NCI-H1048 (cell line): ENCODE data around the gene PARP12.

Source experiments
- DNase-seq: peaks from one replicate; lab custom pipeline; 2025; lab: John Stamatoyannopoulos, UW

PARP12 gene

DNA sequence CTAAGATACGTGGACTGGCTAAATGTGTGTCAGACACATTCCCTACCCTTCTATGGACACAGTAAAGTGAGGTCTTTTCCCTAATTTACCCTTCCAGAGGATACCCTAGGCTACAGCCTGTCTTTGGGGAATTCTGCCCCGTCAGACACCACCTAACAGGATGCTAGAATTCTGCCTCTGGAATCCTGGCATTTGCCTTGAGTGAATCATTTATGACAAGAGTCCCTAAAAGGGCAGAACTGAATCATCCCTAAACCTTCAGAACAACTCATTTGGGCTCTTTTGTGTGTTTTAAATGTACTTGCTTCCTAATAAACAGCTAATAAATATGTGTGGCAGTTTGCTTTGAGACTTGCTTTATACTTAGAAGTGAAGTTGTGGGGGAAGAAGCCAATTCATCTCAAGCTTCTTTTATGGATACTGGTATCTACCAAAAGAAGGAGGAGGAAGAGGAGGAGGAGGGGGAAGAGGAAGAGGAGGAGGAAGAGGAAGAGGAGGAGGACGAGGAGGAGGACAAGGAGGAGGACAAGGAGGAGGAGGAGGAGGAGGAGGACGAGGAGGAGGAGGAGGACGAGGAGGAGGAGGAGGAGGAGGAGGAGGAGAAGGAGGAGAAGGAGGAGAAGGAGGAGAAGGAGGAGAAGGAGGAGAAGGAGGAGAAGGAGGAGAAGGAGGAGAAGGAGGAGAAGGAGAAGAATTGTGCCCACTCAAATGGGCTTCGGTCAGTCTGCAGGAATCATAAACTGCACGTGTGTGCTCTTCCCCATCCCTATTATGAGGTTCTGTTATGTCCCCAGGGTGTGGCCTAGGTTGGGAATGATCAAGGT, 27.1 kb downstream of the PARP12 start:
- DNase-seq: no peak

DNA sequence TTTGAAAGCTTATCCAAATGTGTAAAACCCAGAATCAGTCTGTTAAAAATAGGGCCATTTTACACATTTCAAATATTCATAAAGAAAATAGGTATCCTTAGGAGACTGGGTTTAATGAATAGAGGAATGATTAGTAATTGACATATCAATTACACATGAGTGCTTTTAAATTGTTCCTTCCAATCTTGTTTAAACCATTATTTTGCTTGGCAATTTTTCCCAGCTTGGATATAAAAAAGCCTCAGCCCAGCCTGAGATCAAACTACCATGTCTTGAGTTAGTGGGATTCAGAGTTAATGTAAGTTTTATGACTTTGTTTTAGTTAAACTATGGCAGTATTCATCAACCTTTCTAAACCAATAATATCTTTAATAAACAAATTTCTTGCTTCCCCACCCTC, 28.3 kb downstream of the PARP12 start:
- no peak for DNase-seq

DNA sequence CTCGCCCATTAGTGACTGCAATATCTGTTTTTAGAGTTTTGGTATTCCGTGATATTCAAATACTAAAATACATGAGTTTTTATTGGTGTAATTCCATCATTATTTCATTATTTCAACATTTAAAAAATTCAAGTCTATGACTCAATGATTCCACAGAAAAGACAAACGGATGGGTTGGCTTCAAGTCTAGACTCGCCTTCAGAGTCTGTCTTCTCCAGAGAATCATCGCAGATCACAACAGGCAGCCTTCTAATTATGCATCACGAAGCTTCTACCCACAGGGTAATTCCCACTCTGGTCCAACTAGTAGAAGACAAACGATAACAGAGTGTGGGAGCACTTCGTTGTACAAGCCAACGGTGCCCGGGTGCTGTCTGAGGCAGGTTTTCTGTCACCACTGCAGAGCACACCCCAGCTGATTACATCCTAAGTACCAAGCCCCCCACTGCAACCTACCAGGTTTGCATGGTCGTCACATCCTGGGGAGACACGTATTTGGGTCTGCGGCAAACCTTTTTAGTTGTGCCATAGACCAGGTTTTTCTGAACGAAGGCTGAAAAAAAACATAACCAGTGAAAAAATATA, 28.9 kb downstream of the PARP12 start:
- no peak for DNase-seq

DNA sequence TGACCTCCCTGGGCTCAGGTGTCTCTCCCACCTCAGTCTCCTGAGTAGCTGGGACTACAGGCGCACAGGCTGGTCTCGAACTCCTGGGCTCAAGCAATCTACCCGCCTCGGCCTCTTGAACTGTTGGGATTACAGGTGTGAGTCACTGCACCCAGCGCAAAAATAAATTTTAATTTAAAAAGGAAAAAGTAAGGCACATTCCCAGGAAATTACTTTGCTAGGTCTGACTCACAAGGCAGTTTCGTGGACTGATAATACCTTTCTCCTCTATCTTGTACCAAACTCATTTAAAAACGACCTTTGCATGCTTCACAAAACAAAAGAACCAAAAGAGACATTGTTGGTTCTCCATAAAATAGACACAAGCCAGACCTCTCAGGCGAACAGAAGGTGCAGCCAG, 29.7 kb downstream of the PARP12 start:
- DNase-seq: no peak

DNA sequence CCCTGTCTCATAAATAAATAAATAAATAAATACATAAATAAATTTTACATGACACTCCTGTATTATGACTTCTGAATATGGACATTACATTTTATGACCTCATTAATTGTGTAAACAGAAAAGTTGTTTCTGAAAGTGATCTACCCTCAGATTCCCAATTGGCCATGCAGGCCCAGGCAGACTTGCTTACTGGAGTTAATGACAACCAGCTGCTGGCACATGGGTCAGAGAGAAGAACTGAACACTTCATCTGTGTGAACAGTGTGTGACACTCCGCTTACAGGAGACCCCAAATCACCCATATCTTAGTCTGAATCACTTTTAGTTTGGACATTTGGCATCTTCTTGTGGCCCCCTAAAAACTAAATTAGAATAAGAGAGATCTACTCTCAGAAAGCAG, 31.4 kb downstream of the PARP12 start:
- DNase-seq: no peak

DNA sequence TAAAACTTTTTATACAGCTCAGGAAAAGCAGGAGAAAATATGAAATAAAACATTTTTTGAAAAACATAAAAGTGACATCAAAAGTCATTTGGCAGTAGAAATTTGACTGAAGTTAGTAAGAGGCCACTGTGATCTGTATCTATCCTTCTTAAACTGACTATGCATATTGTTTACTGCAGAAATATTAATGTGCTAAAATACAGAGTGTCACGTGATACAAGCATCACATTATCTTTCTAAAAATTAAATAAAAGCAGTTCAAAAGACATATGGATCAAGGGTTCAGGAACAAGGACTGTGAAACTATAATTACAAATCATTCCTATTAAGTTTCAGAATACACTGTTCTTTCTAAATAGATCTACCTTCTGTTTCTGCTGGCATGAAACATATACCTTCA, 33.7 kb downstream of the PARP12 start:
- no peak for DNase-seq

DNA sequence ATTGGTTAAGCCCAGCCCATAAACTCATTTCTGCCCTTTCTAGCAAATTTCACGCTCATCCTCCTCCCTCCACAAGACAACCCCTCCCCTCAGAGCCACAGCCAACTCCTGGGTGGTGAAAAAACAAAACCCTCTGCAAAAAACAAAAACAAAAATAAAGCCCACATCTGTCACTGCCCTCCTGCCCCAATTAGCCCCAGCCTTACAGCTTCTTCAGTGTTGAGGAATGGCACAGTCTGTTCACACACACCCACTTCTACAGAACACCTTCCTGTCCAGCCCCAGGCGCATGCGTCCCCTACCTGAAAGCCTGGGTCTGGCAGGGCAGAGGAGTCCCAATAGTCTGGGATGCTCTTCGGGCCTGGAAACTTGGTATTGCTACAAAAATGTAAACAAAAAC, 34.4 kb downstream of the PARP12 start:
- DNase-seq: no peak

DNA sequence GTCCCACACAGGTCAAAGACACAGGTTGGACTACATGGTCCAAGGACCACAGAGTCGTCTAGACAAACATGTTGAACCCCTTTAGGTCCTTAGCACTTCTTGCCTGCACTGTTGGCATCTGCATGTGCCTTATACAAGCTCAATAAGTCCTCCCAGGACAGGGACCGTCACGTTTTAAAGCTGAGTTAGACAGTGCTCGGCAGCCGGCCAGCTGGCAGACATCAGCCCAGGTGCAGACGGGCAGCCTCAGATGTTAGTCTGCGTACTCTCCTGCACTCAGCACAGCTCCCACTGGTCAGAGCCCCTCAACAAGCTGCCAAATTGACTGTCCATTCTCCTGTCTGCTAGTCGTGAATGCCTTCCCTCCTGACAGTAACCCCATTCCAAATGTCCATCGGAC, 34.9 kb downstream of the PARP12 start:
- DNase-seq: no peak

DNA sequence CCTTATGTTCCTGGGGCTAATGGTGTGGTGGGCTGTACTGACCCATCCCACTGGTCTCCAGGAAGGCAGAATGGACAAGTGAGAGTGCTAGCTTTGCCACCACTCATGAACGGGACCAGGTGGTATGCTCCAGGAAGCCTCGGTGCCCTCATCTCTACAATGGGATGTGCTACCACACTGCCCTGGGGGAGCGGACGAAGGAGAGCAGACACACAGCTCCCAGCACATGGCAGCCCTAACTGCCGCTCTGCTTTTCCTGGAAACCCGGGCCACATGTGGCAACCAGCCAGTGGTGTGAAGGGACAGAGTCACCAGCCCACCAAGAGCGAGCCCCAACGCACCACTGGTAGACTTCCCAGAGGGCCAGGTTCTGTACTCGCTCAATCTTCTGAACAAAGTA, 35.8 kb downstream of the PARP12 start:
- DNase-seq: no peak

DNA sequence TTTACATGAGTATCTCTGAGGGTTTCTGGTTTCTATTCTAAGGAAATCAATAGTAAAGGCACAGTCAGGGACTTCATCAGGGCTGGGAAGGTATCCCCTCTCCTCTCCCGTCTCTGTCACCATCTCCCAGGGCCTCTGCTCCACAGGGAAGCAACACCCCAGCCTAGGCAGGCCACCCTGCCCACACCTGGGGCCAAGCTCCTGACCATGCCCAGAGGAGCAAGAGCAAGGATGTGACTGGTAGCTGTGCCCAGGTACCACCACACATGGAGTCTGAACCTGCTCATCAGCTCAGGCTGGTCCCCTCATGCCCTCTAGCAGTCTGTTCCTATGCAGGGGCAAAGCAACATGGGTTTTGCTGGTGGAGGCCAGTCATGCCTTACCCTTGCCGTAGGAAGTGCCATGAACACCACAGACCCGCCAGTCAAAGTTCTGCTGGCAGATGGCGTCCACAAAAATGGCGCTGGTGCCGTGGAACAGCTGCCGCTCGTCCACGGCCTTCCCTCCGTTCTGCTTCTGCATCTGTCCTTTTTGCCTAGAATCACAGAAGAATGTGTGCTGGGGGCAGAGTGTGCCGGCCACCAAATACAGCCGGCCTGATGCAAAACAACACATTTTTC, 36.8 kb downstream of the PARP12 start:
- DNase-seq: no peak

DNA sequence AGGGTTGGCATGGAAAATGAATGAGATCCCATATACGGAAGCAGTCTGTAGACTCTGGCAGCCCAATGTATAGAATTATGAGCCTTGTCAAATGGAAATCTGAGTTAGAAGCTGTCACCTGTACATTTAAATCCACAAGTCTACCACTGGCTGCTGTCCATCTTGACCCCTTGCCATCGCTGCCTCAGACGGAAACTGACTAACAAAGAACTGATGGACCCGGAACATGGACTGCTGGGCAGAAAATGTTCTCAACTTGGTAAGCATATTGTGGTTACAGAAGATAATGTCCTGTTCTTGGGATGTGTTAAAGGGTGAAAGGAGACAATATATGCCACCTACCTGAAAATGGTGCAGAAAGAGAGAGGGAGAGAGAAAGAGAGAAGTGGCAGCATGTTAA, 37.5 kb downstream of the PARP12 start:
- DNase-seq: no peak

DNA sequence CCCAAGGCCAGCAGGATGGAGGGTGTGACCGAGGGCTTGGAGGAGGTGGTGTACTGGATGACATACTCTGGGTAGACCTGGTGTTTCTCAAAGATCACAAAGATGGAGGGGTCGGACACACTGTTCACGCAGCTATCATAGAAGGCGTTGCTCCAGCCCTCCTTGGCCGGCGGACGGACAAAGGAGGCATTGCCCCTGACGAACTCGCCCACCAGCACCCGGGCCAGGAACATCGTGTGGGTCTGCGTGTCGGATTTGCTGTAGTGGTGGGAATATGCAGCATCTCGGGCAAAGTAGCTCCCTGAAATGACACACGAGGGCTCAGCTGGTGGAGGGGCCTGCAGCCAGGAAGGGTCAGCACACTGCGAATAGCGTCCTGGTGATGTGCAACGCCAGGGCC, 38.2 kb downstream of the PARP12 start:
- no peak for DNase-seq

DNA sequence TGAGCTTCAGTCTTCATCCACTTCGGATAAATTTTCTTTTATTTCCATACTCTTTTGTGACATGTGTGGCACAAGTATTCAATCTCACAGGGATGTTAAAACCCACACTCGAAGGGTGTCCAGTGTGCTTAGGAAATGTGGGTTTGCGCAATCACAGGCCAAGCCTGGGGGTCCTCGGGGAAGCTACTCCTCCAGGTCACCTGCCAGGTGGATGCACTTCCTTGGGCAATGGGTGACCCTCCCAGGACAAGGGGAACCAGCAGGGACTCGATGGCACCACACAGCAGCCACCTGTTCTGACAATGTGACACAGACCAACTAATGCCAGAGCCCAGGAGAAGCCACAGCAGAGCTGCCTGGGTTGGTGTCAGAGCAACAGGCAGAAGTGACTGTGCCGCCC, 39.0 kb downstream of the PARP12 start:
- no peak for DNase-seq

DNA sequence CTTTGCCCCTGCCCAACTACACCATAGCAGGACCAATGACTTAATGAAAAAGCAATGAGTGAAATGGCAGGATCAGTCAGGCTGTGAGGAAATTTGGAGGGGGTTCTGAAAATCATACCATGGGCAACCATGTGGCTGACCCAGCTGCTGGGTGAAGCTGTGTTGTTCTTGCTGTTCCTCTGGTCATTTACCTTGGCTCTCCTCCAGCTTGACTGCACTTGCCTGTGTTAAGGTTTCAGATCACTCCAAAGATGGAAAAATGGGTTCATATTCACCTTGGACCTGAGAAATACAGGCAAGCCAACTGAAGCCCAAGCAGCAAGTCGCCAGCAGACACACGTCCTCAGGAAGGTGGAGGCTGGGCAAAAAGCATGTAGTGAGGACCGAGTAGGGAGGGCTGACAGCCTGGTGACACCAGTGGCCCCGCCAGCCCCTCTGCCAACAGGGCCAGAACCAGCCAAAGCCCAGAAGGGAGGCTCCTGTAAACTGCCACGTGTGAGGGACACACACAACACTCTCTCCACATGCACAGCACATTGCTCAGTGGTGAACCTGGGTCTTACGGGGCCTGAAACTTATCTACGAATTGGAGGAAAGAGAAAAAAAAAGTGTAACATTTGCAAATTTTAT, 40.1 kb downstream of the PARP12 start:
- no peak for DNase-seq

DNA sequence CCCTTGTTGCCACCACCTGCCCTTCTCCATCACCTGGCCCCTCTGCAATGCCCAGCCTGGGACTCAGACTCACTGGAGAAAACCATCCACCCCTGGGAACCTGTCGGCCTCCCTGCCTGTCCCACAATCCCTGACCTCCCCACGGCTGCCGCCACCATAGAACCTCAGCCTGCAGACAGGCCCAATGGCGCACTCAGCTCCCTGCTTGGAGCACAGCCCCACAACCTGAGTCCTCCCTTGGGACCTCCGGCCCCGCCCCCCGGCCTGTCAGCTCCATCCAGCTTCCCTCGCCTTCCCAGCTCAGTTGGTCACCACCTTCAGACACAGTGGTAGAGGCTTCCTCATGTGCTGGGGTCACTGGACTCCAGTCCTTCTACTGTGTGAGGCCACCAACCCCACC, 41.1 kb downstream of the PARP12 start:
- DNase-seq: no peak

DNA sequence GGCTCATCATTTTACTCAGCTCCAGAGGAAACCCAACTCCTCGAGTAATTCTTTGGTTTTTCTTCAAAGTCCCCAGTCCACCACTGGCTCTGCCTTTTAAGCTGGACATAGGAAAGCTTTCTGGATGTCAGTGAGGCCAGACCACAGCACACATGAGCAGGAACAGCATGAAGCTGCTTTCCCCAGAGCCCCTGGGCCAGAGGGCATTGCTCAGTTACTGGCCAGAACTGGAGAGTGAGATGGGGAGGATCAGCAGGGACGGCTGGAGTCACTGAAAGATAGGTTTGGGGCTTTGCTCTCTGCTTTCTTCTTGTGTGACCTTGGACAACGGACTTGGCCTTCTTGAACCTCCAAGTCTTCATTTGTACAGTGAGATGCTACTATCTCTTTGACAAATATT, 43.1 kb downstream of the PARP12 start:
- DNase-seq: no peak

DNA sequence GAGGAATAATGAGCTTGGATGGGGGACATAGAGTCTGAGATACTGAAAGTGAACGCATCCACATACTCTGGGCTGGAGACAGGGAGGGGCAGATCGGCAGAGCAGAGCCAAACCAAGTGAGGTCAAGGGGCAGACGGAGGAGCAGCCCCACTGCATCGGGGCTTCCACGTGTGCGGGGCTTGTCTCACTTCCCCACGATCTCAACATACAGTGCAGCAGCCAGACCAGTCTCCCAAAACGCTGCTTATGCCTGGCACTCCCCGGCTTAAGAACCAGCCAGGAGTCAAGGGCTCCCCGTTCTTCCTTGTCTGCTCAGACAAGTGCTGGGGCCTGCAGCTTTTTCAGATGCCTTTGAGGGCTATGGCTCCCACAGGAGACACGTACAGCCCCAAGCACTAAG, 43.6 kb downstream of the PARP12 start:
- no peak for DNase-seq

DNA sequence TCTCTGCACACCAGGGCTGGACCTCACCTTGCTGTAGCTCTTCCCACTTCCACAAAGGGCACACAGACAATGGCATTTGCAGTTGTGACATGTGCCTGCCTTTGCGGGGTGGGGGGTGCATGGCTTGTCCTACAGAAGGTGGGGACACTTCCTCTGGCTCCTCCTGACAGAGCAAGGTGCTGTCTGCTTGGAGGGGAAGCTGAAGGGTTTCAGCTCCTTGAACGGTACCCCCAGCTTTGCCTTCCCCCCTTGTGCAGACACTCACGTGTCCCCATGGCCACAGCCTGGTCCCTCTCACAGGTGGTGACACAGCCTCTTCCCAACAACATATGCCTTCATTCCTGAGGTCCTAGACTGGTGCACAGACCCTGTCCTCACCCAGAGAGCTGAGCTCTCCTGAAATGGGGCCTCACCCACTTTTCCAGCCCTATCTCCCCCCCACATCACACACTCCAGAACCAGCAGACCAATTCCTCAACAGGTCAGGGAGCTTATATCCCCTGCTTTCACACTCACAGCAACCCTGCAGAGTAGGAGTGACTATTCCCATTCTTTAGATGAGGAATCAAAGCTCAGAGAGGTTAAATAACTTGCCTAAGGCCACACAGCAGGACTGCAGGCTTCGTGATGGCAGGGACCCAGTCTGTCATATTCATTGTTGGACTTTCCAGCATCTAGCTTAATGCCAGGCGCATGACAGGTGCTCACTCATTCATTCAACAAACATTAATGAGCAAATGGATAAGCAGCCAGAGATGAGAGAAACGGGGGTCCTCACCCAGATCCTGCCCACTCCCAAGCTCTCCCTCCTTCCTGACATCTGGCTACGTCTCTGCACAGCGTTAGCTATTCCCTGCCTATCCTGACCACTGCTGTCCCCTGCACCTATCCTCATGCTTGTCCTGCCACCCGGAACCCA, 44.4 kb downstream of the PARP12 start:
- DNase-seq: no peak

DNA sequence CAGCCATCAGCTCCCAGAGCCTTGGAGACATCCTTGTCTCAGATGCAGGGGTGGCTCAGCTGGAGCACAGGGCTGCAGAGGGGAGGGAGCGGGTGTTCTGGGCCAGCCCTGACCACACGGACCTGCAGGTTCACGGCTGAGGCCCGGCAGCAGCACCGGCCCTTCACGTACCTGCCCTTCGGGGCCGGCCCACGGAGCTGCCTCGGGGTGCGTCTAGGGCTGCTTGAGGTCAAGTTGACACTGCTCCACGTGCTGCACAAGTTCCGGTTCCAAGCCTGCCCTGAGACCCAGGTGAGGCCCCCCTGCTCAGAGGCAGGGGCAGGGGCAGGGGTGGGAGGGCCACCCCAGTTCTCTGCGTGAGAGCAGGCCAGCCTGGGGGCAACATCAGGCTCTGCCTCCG, 45.2 kb downstream of the PARP12 start:
- DNase-seq: no peak

DNA sequence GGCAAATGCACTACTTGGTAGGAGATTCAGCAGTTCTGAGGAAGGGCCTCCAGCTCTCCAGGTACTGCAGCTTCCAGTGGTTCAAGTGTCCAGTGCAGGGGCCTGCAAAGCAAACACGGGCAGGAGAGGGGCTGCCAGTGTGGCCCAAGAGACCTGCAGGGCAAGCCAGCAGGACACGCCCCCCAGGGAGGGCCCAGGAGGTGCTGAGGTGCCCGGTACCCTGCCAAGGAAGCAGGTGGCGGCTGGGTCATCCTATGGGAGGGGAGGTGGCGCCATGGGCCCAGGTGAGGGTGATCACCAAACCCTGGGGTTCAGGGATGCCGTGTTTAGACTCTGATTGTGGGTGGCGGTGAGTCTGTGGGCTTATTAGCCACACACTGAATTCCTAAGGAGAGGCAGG, 45.7 kb downstream of the PARP12 start:
- no peak for DNase-seq

DNA sequence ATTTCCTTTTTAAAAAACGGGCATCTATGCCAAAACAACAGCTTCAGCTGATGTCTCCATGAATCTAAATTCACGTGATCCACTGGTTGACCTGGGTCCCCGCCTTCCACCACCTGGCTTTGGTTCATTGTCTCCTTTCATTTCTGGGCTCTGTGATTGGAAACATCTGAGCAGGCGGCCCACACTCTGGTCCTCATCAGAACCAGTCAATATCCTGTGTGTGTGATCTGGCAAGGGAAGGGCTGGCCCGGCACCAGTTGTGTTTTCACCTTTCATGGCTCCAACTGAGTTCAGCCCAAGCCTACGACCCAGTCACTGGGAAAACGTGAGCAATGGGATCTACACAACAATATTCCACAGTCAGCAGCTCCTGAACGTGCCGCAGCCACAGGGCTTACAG, 46.2 kb downstream of the PARP12 start:
- DNase-seq: no peak

DNA sequence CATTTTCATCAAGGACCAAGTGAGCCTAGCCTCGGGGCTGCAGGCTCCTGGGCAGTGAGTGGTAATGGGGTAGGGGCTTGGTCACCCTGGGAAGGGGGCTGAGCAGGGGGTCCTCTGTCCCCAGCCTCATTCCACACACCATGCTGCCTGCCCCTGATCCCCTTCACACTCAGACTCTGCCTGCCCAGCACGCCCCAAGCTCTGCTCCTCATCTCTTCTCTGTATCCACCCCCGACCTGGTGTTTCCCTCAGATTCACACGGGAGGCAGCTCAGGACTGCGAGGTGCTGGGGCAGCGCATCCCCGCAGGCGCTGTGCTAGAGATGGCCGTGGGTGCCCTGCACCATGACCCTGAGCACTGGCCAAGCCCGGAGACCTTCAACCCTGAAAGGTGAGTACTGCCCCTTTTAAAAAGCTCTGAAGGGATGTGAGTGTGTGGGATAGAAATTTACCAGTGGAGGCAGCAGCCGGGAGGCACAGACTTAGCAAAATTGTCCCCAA, 47.2 kb downstream of the PARP12 start:
- DNase-seq: no peak
